Osteocyte (in vitro differentiated cells): Measurements from ENCODE around the gene PLD4. TPM values are rescaled to one million over a fixed set of nuclear protein-coding genes. Genes with fewer than 3 reads are reported as not detected.

Experiments used
- DNase-seq: peaks from one replicate; pipeline ENCODE4 v3.0.0; 2021; ENCODE audit warnings: mixed read lengths; ENCODE audit not compliant: unreplicated experiment; ENCODE audit errors: extremely low spot score
- H3K27ac Mint-ChIP-seq: one replicate; pipeline ENCODE4 v1.8.0; 2021; ENCODE audit warnings: mild to moderate bottlenecking, mixed read lengths; ENCODE audit not compliant: unreplicated experiment
- H3K27me3 Mint-ChIP-seq: one replicate; pipeline ENCODE4 v1.8.0; 2021; ENCODE audit warnings: mixed read lengths; ENCODE audit not compliant: unreplicated experiment
- H3K36me3 Mint-ChIP-seq: one replicate; pipeline ENCODE4 v1.8.0; 2021; ENCODE audit warnings: mixed read lengths; ENCODE audit not compliant: unreplicated experiment
- H3K4me1 Mint-ChIP-seq: one replicate; pipeline ENCODE4 v1.8.0; 2021; ENCODE audit warnings: mixed read lengths; ENCODE audit not compliant: unreplicated experiment
- H3K4me3 Mint-ChIP-seq: one replicate; pipeline ENCODE4 v1.8.0; 2021; ENCODE audit warnings: mild to moderate bottlenecking, moderate library complexity, mixed read lengths; ENCODE audit not compliant: unreplicated experiment
- H3K9me3 Mint-ChIP-seq: one replicate; pipeline ENCODE4 v1.8.0; 2021; ENCODE audit warnings: mixed read lengths; ENCODE audit not compliant: unreplicated experiment
- CTCF ChIP-seq: fragments of 200-600 bp; sonication (generic); IDR thresholded peaks from 2 replicates; pipeline ENCODE4 v1.5.0; 2021; ENCODE audit warnings: antibody characterized with exemption, mild to moderate bottlenecking, moderate library complexity
- total RNA-seq: library from RNA; stranded (reverse); gene quantifications from 2 replicates; pipeline ENCODE4 v1.2.1, GENCODE V29; 2021

Gene PLD4
- total RNA-seq, 1 donor from 2014 or later = 0.05 TPM

- no peak for DNase-seq
- H3K27me3 Mint-ChIP-seq = no peaks in the 10 kb centered on the region
- no peak overlapping the region for H3K4me3 Mint-ChIP-seq
- TF ChIP-seq CTCF = no peak
- peaks cover 10% of the 10 kb centered on the region for H3K4me1 Mint-ChIP-seq
- H3K9me3 Mint-ChIP-seq = no peaks in the 10 kb centered on the region
- peak overlapping the region; percentile 28 for H3K27ac Mint-ChIP-seq
- peaks cover 41% of the 10 kb centered on the region for H3K36me3 Mint-ChIP-seq
Measured at GRCh38 chr14:104957146-104958113, 32.8 kb downstream of the PLD4 start.

- Mint-ChIP-seq H3K4me1 (peaks cover 31% of the 10 kb centered on the region), H3K9me3 (no peaks in the 10 kb centered on the region), H3K27me3 (no peaks in the 10 kb centered on the region), H3K4me3 (no peak overlapping the region), H3K36me3 (peaks cover 4% of the 10 kb centered on the region), H3K27ac (no peak overlapping the region)
- no peak for TF ChIP-seq CTCF
- no peak for DNase-seq
Measured at GRCh38 chr14:104964546-104964945, 39.9 kb downstream of the PLD4 start.

GRCh38 chr14:104965561-104966231 lies 41.0 kb downstream of the PLD4 start:
- H3K4me1 Mint-ChIP-seq = peaks cover 42% of the 10 kb centered on the region
- no peak for DNase-seq
- no peak overlapping the region for H3K4me3 Mint-ChIP-seq
- H3K27ac Mint-ChIP-seq = peak overlapping the region; percentile 59
- no peaks in the 10 kb centered on the region for H3K9me3 Mint-ChIP-seq
- H3K27me3 Mint-ChIP-seq = no peaks in the 10 kb centered on the region
- H3K36me3 Mint-ChIP-seq = peaks cover 1% of the 10 kb centered on the region
- TF ChIP-seq CTCF = no peak

- Mint-ChIP-seq H3K9me3 (no peaks in the 10 kb centered on the region), H3K27me3 (no peaks in the 10 kb centered on the region), H3K4me3 (no peak overlapping the region), H3K27ac (peak overlapping the region; percentile 59), H3K36me3 (peaks cover 1% of the 10 kb centered on the region), H3K4me1 (peaks cover 49% of the 10 kb centered on the region)
- no peak for DNase-seq
- TF ChIP-seq CTCF = no peak
Measured at GRCh38 chr14:104966261-104966865, 41.7 kb downstream of the PLD4 start.
